Brain pericyte (primary cell): ENCODE data around the gene SLC7A4.
"Not testable (repeated sequence)": the region's sequence is repeated elsewhere in the genome, so short reads cannot be mapped to it uniquely, and the experiment has no call there.

Experiments used
- DNase-seq: peaks from one replicate; pipeline ENCODE4 v3.0.0-alpha.2; 2012; ENCODE audit warnings: low read depth, low spot score

SLC7A4 gene

DNA sequence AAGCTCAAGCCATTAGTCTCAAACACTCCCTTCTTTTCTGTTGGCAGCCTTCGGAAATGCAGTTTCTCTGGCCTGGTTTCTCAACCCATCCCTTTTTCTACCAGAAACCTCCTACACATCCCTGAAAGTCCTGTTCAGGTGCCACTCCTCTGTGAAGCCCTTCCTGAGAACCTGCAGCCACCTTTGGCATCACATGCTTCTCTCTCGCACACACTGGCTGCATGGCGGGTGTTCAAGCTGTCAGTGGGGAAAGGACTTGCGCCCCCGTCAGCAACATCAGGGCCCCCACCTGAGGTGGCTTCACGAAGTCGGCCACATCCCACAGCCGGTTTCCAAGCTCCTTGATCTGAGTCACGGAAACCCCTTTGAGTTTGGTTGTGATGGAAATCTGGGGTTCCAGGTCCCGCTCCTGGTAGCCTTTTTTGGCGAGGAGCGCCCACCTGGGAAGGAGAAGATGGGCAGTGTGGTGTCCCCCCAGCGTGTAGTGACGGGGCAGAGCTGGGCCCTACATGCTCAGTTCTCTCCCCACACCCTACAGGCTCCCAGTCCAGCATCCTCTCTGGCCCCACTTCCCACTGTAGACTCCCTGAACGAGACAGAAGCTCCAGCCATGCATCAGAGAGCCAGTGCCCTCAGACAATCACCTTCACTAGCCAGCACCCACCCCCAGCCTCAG, 11.6 kb upstream of the SLC7A4 start:
- no peak for DNase-seq

DNA sequence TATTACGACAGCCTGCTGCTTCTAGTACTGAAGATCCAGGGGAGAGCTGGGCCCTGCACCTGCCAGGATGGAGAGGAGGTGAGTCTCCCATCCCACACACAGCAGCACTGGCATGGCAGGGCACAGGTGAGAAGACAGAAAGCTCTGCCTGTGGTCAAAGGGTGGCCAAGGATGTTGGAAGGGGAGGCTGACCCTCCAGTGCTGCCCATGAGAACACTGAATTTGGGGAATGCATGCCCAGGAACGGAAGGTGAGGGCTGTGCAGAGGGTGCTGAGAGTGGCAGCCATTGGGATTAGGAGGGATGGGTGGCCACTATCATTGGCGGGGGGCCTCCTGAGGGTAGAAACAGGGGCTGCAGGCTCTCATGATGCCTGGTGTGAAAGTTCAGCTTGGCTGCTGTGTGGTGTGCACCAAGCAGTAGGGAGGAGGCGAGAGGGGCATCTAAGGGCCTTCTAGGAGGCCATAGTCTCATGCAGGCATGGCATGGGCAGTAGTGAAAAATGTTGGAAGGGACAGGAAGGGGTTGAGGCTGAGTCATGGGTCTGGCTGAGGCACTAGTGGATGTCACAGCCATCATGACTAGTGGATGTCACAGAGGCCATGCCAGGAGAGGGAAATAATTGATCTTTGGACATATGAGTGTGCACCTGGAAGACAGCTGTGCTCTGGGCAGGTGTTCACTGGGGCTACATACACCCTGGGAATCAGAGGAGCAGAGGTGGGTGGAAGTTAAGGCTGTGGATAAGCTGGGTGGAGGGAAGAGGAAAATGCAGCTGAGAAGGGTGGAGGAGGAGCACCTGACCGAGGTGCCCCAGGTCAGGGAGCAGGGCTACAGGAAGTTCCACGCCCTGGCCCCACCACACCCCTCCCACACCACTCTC, 10.9 kb upstream of the SLC7A4 start:
- no peak for DNase-seq

DNA sequence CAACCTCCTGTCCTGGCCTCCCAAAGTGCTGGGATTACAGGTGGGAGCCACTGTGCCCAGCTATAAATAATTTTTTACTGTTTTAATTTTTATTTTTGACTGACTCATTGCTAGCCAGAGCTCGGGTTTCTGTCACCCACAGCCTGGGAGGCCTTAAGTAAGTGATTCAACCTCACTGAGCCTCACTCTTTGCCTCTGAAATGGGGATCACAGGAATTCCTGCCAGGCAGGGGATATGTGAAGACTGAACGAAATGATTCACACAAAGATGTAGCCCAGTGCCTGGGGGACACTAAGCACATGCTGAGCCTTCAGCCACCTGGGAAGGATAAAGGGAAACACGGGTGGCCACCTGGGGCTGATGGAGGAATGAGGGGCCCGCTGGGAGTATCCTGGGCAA, 9.6 kb upstream of the SLC7A4 start:
- no peak for DNase-seq

DNA sequence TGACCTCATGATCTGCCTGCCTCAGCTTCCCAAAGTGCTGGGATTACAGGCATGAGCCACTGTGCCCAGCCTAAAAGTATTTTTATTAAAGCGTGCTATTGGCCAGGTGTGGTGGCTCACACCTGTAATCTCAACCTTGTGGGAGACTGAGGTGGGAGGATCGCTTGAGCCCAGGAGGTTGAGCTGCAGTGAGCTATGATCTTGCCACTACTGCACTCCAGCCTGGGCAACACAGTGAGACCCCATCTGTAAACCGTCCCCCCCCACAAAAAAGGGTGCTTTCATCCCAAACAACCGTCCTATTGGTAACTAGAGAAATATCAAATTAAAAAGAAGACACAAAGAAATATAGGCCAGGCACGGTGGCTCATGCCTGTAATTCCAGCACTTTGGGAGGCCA, 6.8 kb upstream of the SLC7A4 start:
- not testable (repeated sequence) for DNase-seq

DNA sequence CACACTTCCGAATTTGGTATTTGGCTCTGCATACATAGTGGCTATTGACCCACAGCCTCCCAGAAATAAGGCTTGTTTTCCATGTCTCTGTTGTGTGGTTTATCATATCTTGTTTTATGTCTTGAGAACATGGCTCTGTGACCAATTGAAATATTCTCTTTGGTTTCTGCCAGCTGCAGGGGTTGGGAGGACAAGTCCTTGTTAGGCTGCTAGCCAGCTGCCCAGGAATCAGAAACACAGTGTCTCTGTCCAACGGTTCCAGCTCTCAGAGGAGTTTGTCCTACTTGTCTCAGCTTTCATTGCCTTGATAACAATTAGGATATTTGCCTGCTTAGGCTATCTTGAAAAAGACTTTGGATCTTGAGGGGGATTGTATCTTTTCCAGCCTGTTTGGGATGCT, 6.0 kb upstream of the SLC7A4 start:
- no peak for DNase-seq

DNA sequence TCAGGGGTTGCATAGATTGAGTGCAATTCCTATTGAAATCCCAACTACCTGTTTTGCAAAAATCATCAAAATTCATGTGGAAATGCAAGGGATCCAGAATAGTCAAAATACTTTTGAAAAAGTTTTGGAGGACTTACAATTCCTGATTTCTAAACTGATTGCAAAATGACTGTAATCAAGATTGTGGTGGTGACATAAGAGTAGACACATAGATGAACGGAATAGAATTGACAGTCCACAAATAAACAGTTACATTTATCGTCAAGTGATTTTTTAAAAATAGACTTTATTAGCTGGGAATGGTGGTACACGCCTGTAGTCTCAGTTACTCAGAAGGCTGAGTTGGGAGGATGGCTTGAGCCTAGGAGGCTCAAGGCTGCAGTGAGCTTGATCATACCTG, 2.6 kb upstream of the SLC7A4 start:
- no peak for DNase-seq

DNA sequence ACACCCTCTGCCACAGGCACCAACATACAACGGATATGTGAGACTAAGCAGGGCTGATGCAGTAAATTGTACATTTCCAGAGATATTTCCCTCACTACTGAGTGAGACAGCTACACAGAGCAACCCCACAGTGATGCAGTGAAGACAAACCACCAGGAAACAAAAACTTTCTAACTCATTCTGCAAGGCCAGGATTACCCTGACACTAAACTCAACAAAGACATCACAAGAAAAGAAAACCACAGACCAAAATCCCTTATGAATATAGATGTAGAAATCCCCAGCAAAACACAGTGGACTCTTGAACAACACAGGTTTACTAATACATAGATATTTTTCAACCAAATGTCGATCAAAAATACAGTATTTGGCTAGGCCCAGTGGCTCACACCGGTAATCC, 1.5 kb upstream of the SLC7A4 start:
- DNase-seq, result no peak

DNA sequence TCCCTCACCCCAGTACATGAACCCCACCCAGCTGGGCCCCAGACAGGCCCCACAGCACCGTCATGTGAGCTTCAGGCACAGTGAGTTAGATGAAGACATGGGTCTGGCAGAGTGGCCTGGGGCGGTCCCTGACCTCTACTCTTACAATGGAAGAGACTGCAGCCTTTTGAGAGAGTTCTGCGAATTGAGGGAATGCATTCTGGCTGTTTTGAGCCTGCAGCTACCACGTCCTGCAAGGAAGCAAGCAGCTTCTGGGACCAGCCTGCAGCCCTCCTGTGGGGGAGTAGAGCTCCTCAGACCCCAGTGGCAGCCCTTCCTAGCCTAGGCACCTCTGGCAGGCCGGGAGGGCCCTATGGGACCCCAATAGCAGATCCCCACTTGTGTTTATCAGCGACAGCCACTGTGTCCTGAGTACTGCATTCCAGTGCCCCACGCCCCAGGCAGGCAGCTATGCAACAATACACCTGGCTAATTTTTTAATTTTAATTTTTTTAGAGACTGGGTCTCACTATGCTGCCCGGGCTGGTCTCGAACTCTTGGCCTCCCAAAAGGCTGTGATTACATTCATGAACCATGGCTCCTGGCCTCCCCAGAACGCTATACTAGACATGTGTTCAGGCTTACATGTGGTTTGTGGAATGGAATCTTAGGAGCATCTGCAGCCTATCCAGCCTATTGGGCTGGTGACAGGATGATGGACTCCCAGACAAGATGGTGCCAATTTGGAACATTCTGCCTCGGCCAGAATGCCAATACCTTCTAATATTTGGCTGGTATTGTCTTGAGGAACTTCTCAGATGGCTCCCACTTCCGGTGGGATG, 717 bp upstream of the SLC7A4 start:
- no peak for DNase-seq

DNA sequence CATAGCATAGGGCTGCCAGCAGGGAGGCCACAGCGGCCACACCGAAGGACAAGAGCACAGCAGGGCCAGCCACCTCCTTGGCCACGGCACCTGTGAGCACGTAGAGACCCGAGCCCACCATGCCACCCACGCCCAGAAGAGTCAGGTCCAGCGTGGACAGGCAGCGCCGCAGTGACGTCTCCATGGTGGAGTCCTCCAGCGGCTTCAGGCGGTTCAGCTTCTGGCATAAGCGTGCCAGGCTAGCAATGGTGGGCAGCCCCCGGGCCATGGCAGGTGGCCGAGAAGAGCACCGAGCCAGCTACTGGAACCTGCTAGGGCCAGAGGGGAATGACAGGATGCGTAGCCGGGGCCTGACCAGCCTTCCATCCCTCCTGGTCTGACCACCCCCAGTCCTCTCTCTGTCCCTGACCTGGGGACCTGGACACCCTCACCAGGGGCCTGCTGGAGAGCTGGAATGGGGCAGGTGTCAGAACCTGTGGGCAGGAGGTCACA, 770 bp downstream of the SLC7A4 start:
- DNase-seq, result no peak

DNA sequence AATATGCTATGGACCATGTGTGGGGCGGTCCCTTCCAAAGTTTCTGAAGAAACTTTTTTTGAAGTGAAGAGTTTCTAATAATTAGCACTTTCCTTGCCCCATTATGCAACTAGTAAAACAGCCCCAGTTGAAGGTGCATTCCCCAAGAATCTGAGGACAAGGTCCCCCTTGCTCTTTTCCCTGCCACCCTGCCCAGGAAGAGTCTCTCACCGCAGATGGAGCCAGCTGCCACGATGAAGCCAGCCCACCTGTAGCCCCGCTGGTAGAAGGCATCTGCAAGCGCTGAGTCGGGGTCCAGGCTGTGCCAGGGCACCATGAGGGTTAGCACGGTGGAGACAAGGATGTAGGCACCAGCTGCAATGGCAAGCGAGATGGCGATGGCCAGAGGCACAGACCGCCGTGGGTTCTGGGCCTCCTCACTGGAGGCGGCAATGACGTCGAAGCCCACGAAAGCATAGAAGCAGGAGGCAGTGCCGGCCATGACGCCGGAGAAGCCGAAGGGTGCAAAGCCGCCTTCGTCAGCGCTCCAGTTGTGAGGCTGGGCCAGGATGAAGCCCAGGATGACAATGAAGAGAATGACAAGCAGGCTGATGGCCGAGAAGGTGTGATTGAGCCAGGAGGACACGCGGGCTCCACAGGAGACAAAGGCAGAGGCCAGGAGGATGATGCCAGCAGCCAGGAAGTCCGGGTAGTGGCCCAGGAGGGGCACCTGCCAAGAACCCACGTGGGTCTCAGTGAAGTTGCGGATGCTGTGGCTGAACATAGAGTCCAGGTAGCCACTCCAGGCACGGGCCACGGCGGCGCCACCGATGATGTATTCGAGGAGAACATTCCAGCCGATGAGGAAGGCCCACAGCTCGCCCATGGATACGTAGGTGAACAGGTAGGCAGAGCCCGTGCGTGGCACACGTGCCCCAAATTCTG, 1.5 kb downstream of the SLC7A4 start:
- no peak for DNase-seq

DNA sequence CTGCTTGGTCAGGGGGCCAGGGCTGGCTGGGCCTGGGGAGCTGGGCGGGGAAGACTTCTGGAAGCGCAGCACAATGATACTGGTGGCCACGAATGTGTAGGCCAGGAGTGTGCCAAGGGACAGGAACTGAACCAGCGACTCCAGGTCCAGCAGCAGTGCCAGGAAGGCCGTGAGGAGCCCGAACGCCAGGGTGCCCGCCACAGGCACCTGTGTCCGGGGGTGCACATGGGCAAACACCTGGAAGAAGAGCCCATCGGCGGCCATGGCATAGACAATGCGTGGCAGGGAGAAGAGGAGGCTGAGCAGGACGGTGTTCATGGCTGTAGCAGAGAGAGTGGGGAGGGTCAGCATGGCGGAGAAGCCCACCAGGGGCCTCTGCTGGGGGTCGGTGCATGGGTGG, 2.3 kb downstream of the SLC7A4 start:
- no peak for DNase-seq

DNA sequence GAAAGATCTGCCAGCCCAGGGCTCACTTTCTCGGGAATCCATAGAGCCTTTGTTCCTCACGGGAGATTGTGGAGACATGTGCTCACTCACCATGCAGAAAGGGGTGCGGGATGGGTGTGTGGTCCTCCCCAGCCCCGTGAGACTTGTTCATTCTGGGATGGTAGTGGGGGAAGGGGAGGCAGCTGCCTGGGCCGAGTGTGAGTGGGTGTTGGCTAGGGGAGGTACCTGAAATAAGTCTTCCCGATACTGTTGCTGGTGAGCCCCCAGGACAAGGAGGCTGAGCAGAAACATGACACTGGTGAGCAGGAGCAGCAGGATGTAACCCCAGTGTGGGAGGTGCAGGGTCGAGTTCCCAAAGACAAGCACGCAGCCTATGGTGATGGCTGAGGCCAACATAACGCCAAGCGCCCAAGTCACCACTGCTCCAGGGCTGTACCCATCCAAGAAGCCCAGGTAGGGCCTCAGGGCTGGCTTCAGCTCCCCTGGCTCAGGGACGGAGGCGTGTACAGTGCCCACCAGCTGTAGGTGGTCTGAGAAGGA, 2.8 kb downstream of the SLC7A4 start:
- no peak for DNase-seq

DNA sequence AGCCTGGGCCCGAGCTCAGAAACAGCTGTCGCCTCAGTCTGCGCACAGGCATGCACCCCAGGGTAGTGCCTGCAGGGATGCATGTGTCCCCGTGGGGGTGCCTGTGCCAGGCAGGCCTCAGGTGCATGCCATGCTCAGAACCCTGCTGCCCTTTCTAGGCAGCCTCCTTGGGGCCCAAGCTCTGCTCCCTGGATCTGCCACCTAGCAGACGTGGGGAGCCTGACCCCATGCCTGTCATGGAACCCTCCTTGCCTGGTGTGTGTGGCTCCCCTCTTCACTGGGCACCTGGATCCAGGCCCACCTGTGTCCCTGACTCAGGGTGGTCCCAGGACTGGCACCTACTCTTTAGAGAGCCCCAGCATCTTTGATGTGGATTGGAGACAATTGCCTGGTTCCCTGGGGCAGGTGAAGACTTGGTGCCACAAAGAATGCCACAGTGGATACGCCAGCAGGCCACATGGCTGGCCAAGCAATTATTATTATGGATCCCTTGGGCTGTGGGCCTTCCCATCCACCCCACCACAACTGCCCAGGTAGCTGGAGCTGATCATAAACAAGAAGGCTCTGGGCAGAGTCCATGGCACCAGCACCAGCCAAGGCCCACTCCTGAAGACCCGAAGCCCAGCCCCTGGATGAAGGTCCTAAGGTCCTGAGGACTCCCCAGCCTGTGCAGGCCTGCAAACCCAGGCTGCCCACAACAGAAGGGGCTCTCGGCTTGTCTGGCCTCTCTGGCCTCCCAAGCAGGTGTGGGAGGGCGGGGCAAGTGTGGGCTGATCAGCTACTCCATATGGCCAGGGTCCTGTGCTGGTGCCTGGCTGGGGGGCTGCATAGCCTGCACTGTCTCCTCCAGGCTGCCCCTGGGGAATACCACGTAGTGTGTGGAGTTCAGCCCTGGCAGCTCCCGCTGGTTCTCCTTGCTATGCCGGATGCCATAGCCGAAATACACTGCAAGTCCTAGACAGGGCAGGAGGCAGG, 3.8 kb downstream of the SLC7A4 start:
- DNase-seq, result no peak

DNA sequence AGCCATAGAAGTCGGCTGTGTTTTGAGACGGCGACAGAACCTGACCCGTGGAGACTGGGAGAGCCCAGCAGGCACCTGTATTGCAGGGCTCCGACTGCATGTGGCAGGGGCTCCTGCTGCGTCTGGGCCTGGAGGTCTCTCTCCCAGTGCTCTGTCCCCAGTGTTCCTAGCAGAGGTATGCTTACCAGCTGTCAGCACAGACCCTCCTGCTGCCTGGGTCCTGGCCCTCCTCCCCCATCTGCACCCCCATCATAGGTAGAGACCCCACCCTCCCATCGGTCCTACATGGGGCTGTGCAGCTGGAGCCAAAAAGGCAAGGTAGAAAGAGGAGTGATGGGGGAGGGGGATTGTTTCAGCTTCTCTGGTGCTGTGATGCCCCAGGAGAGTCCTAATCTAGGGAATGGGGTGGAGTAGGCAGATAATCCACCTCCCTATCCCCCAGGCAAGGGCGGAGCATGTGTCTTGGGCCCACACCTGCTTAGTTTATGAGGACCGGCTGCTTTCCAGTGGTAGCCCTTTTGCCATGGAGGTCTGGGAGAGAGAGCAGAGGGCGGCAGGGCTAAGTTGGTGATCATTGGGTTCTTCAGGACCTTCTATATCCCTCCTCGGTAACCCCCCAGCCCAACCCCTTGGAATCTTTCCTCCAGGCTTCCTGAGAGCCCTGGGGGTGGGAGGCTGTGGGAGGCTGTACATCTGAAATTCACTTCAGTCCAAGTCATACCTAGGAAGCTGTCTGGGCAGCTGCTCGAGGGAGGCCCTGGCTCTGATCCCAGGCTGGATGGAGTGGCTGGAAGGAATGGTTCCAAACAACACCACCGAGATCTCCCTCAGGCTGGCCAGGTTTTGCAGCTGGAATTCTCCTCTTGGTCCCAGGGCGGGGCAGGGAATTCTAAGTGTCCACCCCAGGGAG, 5.3 kb downstream of the SLC7A4 start:
- DNase-seq, result no peak

DNA sequence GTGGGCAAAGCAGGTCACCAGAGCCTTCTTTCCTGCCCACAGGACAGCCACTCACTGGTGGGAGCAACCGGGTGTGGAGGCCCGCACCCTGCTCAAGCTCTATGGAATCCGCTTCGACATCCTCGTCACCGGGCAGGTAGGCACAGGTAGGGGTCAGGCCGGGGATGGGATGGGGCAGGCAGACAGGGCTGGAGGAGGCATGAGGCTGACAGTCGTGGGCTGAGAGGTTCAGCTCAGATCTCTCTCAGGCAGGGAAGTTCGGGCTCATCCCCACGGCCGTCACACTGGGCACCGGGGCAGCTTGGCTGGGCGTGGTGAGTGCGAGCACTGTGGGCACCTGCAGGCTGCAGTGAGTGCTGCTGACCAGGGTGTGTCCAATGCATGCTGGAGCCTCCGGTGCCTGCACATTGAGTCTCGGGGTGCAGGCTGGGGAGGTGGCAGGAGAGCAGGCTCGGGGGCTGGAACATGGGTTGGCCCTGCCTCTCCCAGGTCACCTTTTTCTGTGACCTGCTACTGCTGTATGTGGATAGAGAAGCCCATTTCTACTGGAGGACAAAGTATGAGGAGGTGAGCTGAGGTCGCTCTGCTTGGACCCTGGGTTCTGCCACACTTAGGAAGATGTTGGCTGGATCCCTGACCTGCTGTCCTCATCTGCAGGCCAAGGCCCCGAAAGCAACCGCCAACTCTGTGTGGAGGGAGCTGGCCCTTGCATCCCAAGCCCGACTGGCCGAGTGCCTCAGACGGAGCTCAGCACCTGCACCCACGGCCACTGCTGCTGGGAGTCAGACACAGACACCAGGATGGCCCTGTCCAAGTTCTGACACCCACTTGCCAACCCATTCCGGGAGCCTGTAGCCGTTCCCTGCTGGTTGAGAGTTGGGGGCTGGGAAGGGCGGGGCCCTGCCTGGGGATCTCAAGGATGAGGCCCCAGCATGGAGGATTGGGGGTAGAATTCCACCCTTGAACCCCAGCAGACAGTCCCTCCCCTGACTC, 6.3 kb downstream of the SLC7A4 start:
- no peak for DNase-seq

DNA sequence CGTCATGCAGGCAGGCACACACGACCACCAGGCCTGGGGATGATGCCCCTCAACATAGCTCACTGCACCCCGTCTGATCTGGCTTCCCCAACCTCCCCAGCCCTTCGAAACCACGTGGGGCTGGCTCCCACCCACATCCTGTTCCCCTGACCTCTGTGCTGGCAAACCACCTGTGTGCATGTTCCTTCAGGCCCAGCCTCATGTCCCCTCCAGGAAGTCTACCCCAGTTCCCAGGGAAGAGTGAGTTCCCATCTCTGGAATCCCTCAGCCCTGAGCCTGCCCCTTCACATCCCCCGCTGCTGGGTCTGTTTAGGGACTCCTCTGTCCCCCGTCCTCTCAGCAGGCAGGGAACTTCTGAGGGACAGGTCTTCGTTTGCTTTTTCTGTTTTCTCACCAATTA, 7.1 kb downstream of the SLC7A4 start:
- DNase-seq, result no peak

DNA sequence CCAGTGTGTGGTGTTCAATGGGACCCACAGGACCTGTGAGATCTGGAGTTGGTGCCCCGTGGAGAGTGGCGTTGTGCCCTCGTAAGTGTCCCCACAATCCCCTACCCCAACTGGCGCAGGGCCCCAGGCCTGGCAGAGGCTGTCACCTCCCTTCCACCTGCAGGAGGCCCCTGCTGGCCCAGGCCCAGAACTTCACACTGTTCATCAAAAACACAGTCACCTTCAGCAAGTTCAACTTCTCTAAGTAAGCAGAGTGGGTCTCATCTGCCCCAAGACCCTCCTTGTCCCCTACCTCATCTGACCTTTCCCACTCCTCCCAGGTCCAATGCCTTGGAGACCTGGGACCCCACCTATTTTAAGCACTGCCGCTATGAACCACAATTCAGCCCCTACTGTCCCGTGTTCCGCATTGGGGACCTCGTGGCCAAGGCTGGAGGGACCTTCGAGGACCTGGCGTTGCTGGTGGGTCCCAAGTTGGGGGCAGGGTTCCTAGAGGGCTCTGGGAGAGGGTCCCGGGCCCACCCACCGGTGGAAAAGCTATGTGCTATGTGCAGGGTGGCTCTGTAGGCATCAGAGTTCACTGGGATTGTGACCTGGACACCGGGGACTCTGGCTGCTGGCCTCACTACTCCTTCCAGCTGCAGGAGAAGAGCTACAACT, 9.3 kb downstream of the SLC7A4 start:
- DNase-seq, result no peak
